Thyroid gland (tissue), 4 donors: ENCODE results near the gene STPG1. TPM values are rescaled to one million over a fixed set of nuclear protein-coding genes. Genes with fewer than 3 reads are reported as not detected.

Experiments
- DNase-seq, 2 donors: peaks; one replicate each; pipeline ENCODE4 v3.0.0-alpha.2; 2019
- H3K27ac ChIP-seq, 3 donors: fragments of 200-600 bp; sonication (generic); 1 replicate in 2 of 3; 2 replicates in 1 of 3; pipeline ENCODE4 v1.5.1; 2016 to 2019; ENCODE audit warnings: mild to moderate bottlenecking in 1 of 3, moderate library complexity in 1 of 3
- H3K27me3 ChIP-seq: fragments of 200-600 bp; sonication (generic); one replicate; pipeline ENCODE4 v1.5.1; 2019
- H3K36me3 ChIP-seq, 2 donors: fragments of 200-600 bp; sonication (generic); one replicate each; pipeline ENCODE4 v1.5.1; 2016 to 2019
- H3K4me1 ChIP-seq, 2 donors: fragments of 200-600 bp; sonication (generic); one replicate each; pipeline ENCODE4 v1.5.1; 2017 to 2019
- H3K4me3 ChIP-seq, 3 donors: fragments of 200-600 bp; sonication (generic); replicated peaks in 1 of 3; 1 replicate in 2 of 3; 2 replicates in 1 of 3; pipeline ENCODE4 v1.5.1; 2016; ENCODE audit warnings: mild to moderate bottlenecking in 1 of 3
- H3K9me3 ChIP-seq: fragments of 200-600 bp; sonication (generic); one replicate; pipeline ENCODE4 v1.5.1; 2017
- CTCF ChIP-seq, 6 experiments: fragments of 200-600 bp in 3 of 6; fragments of 450-650 bp in 3 of 6; sonication (generic) in 3 of 6; IDR thresholded peaks; one replicate each; pipeline ENCODE4 v1.5.1; 2016 to 2019; ENCODE audit warnings: antibody characterized with exemption in 6 of 6, mild to moderate bottlenecking in 2 of 6, inconsistent platforms in 1 of 6, moderate library complexity in 1 of 6
- POLR2A ChIP-seq, 2 donors: fragments of 450-650 bp; IDR thresholded peaks; one replicate each; pipeline ENCODE4 v1.6.1; 2017; ENCODE audit warnings: antibody characterized with exemption in 2 of 2, mild to moderate bottlenecking in 2 of 2, moderate library complexity in 1 of 2
- WGBS, 2 donors: methylation state at CpG; one replicate each; pipeline ENCODE4 v1.1.5; 2017; 5-methylcytosine and 5-hydroxymethylcytosine counted together
- intact Hi-C: fragments of 100-400 bp; cut with DNase I; formaldehyde crosslinking; loops from one replicate; pipeline ENCODE4 v1.15.1; 2023
- total RNA-seq, 4 donors: library from RNA; depleted of rRNA; stranded (reverse); fragments of >200 nt; gene quantifications; one replicate each; pipeline ENCODE4 v1.2.3, GENCODE V29; 2016

The STPG1 gene
- total RNA-seq, 4 donors from 2014 or later: 5.2 to 8.9 (median 7.0) TPM

GRCh38 chr1:24343412-24344089 is 70.0 kb downstream of the STPG1 start:
- Histone ChIP-seq H3K36me3 (no peaks in the 10 kb centered on the region), H3K4me3 (no peak overlapping the region), H3K27ac (no peak overlapping the region), H3K4me1 (peaks cover 0 to 12% of the 10 kb centered on the region in 2 donors), H3K27me3 (no peaks in the 10 kb centered on the region), H3K9me3 (no peaks in the 10 kb centered on the region)
- DNase-seq: no peak
- intact Hi-C loops: no loop called here
- WGBS, 2 donors: 86 to 89% methylated on average over 13 of the region's 13 CpGs
- TF ChIP-seq POLR2A (IDR thresholded peaks at IDR 0.05) (no peak), CTCF (IDR thresholded peaks at IDR 0.05) (no peak)

GRCh38 chr1:24341260-24341659 is 72.3 kb downstream of the STPG1 start:
- 73 to 77% methylated on average over 7 to 8 of the region's 8 CpGs for WGBS, 2 donors
- no peaks in the 10 kb centered on the region for H3K36me3 ChIP-seq
- H3K27me3 ChIP-seq: no peaks in the 10 kb centered on the region
- intact Hi-C loops: no loop called here
- no peak overlapping the region for H3K27ac ChIP-seq
- TF ChIP-seq POLR2A (IDR thresholded peaks at IDR 0.05) (no peak), CTCF (IDR thresholded peaks at IDR 0.05) (no peak)
- DNase-seq: no peak
- H3K9me3 ChIP-seq: no peaks in the 10 kb centered on the region
- no peak overlapping the region for H3K4me3 ChIP-seq
- H3K4me1 ChIP-seq: peaks cover 0 to 4% of the 10 kb centered on the region in 2 donors

- no peaks in the 10 kb centered on the region for H3K27me3 ChIP-seq
- H3K4me1 ChIP-seq: peaks cover 0 to 4% of the 10 kb centered on the region in 2 donors
- no peak overlapping the region for H3K4me3 ChIP-seq
- H3K27ac ChIP-seq: no peak overlapping the region
- no peaks in the 10 kb centered on the region for H3K9me3 ChIP-seq
- 79 to 81% methylated on average over 5 of the region's 8 CpGs for WGBS, 2 donors
- no peak for DNase-seq
- TF ChIP-seq CTCF (IDR thresholded peaks at IDR 0.05): no peak
- no peak for TF ChIP-seq POLR2A (IDR thresholded peaks at IDR 0.05)
- H3K36me3 ChIP-seq: no peaks in the 10 kb centered on the region
- intact Hi-C loops: no loop called here
Observed at GRCh38 chr1:24340770-24341169, 72.8 kb downstream of the STPG1 start.

- no peak for DNase-seq
- H3K9me3 ChIP-seq: no peaks in the 10 kb centered on the region
- intact Hi-C loops: no loop called here
- WGBS, 2 donors: 94 to 96% methylated on average over 8 of the region's 8 CpGs
- no peaks in the 10 kb centered on the region for H3K27me3 ChIP-seq
- H3K27ac ChIP-seq: no peak overlapping the region
- no peak for TF ChIP-seq POLR2A (IDR thresholded peaks at IDR 0.05)
- TF ChIP-seq CTCF (IDR thresholded peaks at IDR 0.05): no peak
- no peaks in the 10 kb centered on the region for H3K36me3 ChIP-seq
- no peak overlapping the region for H3K4me3 ChIP-seq
- peaks cover 0 to 8% of the 10 kb centered on the region in 2 donors for H3K4me1 ChIP-seq
Observed at GRCh38 chr1:24339996-24340395, 73.6 kb downstream of the STPG1 start.

- peaks cover 0 to 6% of the 10 kb centered on the region in 2 donors for H3K4me1 ChIP-seq
- WGBS, 2 donors: 86 to 88% methylated on average over 5 of the region's 5 CpGs
- H3K36me3 ChIP-seq: no peaks in the 10 kb centered on the region
- no peak for DNase-seq
- no peak for TF ChIP-seq CTCF (IDR thresholded peaks at IDR 0.05)
- TF ChIP-seq POLR2A (IDR thresholded peaks at IDR 0.05): no peak
- intact Hi-C loops: no loop called here
- no peak overlapping the region for H3K4me3 ChIP-seq
- H3K27me3 ChIP-seq: no peaks in the 10 kb centered on the region
- no peaks in the 10 kb centered on the region for H3K9me3 ChIP-seq
- H3K27ac ChIP-seq: no peak overlapping the region
Observed at GRCh38 chr1:24338447-24338846, 75.1 kb downstream of the STPG1 start.
